Nephron (organoid): ENCODE data around the gene MARS1.
"Not testable (repeated sequence)": the region's sequence is repeated elsewhere in the genome, so short reads cannot be mapped to it uniquely, and the experiment has no call there.

ENCODE experiments used
- H3K27ac Mint-ChIP-seq, 3 experiments: 2 replicates each; pipeline ENCODE4 v1.8.0; 2020; ENCODE audit warnings: mixed read lengths in 3 of 3, mild to moderate bottlenecking in 2 of 3, moderate library complexity in 1 of 3
- H3K27me3 Mint-ChIP-seq: 2 replicates; pipeline ENCODE4 v1.8.0; 2021; ENCODE audit warnings: low read depth, mild to moderate bottlenecking, moderate library complexity, mixed read lengths
- H3K36me3 Mint-ChIP-seq: 2 replicates; pipeline ENCODE4 v1.8.0; 2020; ENCODE audit warnings: low read depth, mixed read lengths
- H3K4me1 Mint-ChIP-seq: 2 replicates; pipeline ENCODE4 v1.8.0; 2020; ENCODE audit warnings: mixed read lengths
- H3K4me3 Mint-ChIP-seq, 3 experiments: 2 replicates each; pipeline ENCODE4 v1.8.0; 2020; ENCODE audit warnings: mild to moderate bottlenecking in 3 of 3, mixed read lengths in 3 of 3, moderate library complexity in 2 of 3
- H3K9me3 Mint-ChIP-seq: 2 replicates; pipeline ENCODE4 v1.8.0; 2020; ENCODE audit warnings: mixed read lengths
- TF ChIP-seq, protein P1 (sequence below), 3 experiments: fragments of 200-600 bp; sonication (generic); IDR thresholded peaks; one replicate each; pipeline ENCODE4 v1.5.0; 2021; ENCODE audit warnings: antibody characterized with exemption in 3 of 3; ENCODE audit not compliant: unreplicated experiment in 3 of 3

The MARS1 gene

DNA sequence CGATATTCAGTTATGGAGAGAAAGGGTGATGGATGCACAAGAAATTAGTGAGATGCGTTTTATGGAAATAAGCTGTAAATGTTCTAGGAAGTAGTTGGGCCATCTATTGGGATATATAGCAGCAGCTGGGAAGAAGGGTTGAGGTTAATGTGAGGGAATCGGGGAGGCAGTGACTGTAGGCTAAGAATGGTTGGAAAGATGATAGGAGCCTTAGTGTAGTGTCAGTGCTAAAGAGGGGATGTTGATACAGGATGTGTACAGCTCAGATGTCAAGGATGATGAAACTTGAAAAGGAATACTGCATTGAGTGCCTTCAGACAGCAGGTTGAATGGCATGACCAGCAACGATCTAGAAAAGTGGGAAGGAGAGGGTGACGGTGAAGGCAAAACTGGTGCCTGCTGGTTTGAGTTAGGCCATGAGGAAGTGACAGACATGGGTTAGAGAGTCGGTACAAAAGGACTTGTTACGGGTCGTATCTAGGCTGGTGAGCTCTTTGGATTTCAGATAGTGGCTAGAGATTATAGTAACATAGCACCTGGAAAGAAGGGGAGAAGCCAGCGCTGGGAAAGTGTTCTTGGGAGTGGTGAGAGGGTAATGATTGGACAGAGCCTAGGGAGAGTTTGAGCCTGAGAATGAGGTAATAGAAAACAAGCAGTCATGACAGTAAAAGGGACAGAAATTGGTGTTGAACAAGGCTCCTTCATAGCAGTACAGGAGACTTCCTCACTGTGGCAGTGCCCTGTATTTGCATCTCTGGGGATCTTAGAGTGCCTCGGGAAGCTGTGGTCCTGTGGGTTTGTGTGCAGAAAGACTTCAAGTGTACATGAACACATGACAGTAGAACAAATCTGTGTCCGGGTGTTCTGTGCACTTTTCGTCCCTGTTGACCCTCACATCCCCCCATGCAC lies 9.6 kb downstream of the MARS1 start:
- peaks cover 4% of the 10 kb centered on the region for H3K27me3 Mint-ChIP-seq
- TF ChIP-seq, protein P1, sequence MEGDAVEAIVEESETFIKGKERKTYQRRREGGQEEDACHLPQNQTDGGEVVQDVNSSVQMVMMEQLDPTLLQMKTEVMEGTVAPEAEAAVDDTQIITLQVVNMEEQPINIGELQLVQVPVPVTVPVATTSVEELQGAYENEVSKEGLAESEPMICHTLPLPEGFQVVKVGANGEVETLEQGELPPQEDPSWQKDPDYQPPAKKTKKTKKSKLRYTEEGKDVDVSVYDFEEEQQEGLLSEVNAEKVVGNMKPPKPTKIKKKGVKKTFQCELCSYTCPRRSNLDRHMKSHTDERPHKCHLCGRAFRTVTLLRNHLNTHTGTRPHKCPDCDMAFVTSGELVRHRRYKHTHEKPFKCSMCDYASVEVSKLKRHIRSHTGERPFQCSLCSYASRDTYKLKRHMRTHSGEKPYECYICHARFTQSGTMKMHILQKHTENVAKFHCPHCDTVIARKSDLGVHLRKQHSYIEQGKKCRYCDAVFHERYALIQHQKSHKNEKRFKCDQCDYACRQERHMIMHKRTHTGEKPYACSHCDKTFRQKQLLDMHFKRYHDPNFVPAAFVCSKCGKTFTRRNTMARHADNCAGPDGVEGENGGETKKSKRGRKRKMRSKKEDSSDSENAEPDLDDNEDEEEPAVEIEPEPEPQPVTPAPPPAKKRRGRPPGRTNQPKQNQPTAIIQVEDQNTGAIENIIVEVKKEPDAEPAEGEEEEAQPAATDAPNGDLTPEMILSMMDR (IDR thresholded peaks at IDR 0.05; ENCODE audit: unreplicated experiment in 3 of 3): no peak
- no peak overlapping the region for H3K4me3 Mint-ChIP-seq
- H3K4me1 Mint-ChIP-seq: no peaks in the 10 kb centered on the region
- H3K36me3 Mint-ChIP-seq: peaks cover 73% of the 10 kb centered on the region
- H3K9me3 Mint-ChIP-seq: peaks cover 2% of the 10 kb centered on the region
- H3K27ac Mint-ChIP-seq: no peak overlapping the region

DNA sequence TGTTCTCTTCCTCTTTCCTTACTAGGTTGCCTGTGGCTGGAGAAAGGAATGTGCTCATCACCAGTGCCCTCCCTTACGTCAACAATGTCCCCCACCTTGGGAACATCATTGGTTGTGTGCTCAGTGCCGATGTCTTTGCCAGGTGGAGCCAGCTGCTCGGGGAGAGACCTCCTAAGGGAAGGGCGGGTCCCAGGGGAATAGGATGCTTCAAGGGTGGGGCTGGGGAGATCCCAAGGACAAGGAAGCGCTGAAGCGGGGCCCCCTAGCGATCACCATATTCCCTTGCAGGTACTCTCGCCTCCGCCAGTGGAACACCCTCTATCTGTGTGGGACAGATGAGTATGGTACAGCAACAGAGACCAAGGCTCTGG lies 10.2 kb downstream of the MARS1 start:
- peaks cover 2% of the 10 kb centered on the region for H3K9me3 Mint-ChIP-seq
- H3K27ac Mint-ChIP-seq: no peak overlapping the region
- peaks cover 4% of the 10 kb centered on the region for H3K27me3 Mint-ChIP-seq
- TF ChIP-seq, protein P1 (IDR thresholded peaks at IDR 0.05; ENCODE audit: unreplicated experiment in 3 of 3): no peak
- H3K4me1 Mint-ChIP-seq: no peaks in the 10 kb centered on the region
- peaks cover 72% of the 10 kb centered on the region for H3K36me3 Mint-ChIP-seq
- no peak overlapping the region for H3K4me3 Mint-ChIP-seq

DNA sequence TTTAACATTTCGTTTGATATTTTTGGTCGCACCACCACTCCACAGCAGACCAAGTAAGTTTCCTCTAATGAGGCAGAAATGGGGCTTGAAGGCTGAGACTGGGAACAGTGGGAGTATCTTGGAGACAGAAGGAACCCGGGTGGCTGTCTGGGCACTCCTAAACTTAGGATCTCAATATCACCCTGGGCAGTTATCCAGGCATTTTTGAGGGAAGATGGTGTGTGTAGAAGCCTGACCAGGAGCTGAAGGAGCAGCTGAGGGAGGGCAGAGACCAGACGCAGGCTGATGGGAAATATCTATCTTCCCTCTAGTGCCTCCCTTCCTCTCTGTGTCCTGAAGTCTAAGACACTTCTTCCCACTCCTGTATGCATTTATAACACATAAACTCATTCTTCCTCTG lies 10.7 kb downstream of the MARS1 start:
- Mint-ChIP-seq H3K9me3 (peaks cover 2% of the 10 kb centered on the region), H3K27ac (no peak overlapping the region)
- TF ChIP-seq, protein P1 (IDR thresholded peaks at IDR 0.05; ENCODE audit: unreplicated experiment in 3 of 3): no peak

DNA sequence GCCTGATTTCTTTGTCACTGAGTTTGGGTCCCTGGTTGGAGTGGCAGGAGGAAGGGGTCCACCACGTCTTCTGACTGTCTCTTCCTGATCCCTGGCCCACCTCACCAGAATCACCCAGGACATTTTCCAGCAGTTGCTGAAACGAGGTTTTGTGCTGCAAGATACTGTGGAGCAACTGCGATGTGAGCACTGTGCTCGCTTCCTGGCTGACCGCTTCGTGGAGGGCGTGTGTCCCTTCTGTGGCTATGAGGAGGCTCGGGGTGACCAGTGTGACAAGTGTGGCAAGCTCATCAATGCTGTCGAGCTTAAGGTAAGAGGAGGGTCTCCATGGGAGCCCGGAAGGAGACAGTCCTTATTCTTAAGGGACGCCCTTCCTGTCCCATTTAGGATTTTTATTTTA lies 12.3 kb downstream of the MARS1 start:
- no peak overlapping the region for H3K27ac Mint-ChIP-seq
- peaks cover 4% of the 10 kb centered on the region for H3K27me3 Mint-ChIP-seq
- H3K4me3 Mint-ChIP-seq: no peak overlapping the region
- no peaks in the 10 kb centered on the region for H3K4me1 Mint-ChIP-seq
- TF ChIP-seq, protein P1 (IDR thresholded peaks at IDR 0.05; ENCODE audit: unreplicated experiment in 3 of 3): no peak
- H3K9me3 Mint-ChIP-seq: peaks cover 2% of the 10 kb centered on the region
- H3K36me3 Mint-ChIP-seq: peaks cover 86% of the 10 kb centered on the region

More for the DNA sequence above, 10.7 kb downstream of the MARS1 start:
- H3K36me3 Mint-ChIP-seq: peaks cover 76% of the 10 kb centered on the region
- H3K4me1 Mint-ChIP-seq: no peaks in the 10 kb centered on the region
- H3K4me3 Mint-ChIP-seq: no peak overlapping the region
- H3K27me3 Mint-ChIP-seq: peaks cover 4% of the 10 kb centered on the region

DNA sequence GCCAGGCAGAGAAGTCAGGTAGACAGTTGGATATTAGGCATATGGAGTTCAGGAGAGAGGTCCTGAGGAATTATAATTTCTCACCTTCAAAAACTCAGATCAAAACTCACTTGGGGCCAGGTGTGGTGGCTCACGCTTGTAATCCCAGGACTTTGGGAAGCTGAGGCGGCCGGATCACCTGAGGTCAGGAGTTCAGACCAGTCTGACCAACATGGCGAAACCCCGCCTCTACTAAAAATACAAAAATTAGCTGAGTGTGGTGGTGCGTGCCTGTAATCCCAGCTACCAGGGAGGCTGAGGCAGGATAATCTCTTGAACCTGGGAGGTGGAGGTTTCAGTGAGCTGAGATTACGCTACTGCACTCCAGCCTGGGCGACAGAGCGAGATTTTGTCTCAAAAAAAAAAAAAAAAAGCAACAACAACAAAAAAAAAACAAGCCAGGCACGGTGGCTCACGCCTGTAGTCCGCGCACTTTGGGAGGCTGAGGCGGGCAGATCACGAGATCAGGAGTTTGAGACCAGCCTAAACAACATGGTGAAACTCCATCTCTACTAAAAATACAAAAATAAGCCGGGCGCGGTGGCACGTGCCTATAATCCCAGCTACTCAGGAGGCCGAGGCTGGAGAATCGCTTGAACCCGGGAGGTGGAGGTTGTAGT lies 14.6 kb downstream of the MARS1 start:
- Mint-ChIP-seq H3K27ac (peak overlapping the region in 1 of 3 experiments; percentile 17), H3K36me3 (peaks cover 81% of the 10 kb centered on the region)
- not testable (repeated sequence) for H3K27me3 Mint-ChIP-seq, H3K9me3 Mint-ChIP-seq, H3K4me1 Mint-ChIP-seq, H3K4me3 Mint-ChIP-seq

DNA sequence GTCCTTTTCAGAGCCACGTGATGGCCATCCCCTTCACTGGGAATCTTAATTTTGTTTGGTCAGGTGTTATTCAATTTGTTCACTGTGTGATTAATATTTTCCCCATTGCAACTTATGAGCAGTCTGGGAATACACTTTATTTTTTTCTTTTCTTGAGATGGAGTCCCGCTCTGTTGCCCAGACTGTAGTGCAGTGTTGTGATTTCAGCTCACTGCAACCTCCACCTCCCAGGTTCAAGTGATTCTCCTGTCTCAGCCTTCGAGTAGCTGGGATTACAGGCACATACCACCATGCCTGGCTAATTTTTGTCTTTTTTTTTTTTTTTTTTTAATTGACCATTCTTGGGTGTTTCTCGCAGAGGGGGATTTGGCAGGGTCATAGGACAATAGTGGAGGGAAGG lies 18.7 kb downstream of the MARS1 start:
- not testable (repeated sequence) for H3K4me1 Mint-ChIP-seq, H3K27ac Mint-ChIP-seq, H3K9me3 Mint-ChIP-seq, H3K4me3 Mint-ChIP-seq, H3K27me3 Mint-ChIP-seq
- H3K36me3 Mint-ChIP-seq: peaks cover 73% of the 10 kb centered on the region

DNA sequence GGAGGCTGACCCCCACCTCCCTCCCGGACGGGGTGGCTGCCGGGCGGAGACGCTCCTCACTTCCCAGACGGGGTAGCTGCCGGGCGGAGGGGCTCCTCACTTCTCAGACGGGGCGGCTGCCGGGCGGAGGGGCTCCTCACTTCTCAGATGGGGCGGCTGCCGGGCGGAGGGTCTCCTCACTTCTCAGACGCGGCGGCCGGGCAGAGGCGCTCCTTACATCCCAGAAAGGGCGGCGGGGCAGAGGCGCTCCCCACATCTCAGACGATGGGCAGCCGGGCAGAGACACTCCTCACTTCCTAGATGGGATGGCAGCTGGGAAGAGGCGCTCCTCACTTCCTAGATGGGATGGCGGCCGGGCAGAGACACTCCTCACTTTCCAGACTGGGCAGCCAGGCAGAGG lies 19.9 kb downstream of the MARS1 start:
- H3K27me3 Mint-ChIP-seq, H3K27ac Mint-ChIP-seq, H3K4me3 Mint-ChIP-seq, H3K9me3 Mint-ChIP-seq, H3K4me1 Mint-ChIP-seq: not testable (repeated sequence)
- H3K36me3 Mint-ChIP-seq: peaks cover 75% of the 10 kb centered on the region
